WTC11 (cell line): ENCODE measurements around the gene TMEM185B. TPM values are rescaled to one million over a fixed set of nuclear protein-coding genes. Genes with fewer than 3 reads are reported as not detected.
A peak's percentile ranks its signal among the peaks of the same experiment; 100 is the strongest.

Experiments used
- ATAC-seq: fragments of 200-7000 bp; cut with Tn5 transposase; 2 replicates; pipeline ENCODE4 v1.10.0; 2021; ENCODE audit warnings: mild to moderate bottlenecking, moderate library complexity
- CTCF ChIA-PET: fragments of 300-600 bp; sonication (Branson Sonifier 250); formaldehyde crosslinking; loops from one replicate; lab custom pipeline; 2021; ENCODE audit warnings: antibody characterized with exemption; lab: Charles Lee
- POLR2A ChIA-PET: fragments of 350-600 bp; sonication (Branson Sonifier 250); formaldehyde crosslinking; loops from one replicate; lab custom pipeline; 2021; ENCODE audit warnings: antibody characterized with exemption; lab: Charles Lee
- DNase-seq: peaks from one replicate; pipeline ENCODE4 v3.0.0; 2021; ENCODE audit warnings: low spot score
- H3K27ac Mint-ChIP-seq: 2 replicates; pipeline ENCODE4 v1.8.0; 2021; ENCODE audit warnings: mixed read lengths
- H3K27me3 Mint-ChIP-seq: 2 replicates; pipeline ENCODE4 v1.8.0; 2021; ENCODE audit warnings: low read depth, mild to moderate bottlenecking, moderate library complexity, mixed read lengths
- H3K36me3 Mint-ChIP-seq: 2 replicates; pipeline ENCODE4 v1.8.0; 2021; ENCODE audit warnings: mixed read lengths
- H3K4me1 Mint-ChIP-seq: 2 replicates; pipeline ENCODE4 v1.8.0; 2022; ENCODE audit warnings: mixed read lengths
- H3K4me3 Mint-ChIP-seq: 2 replicates; pipeline ENCODE4 v1.8.0; 2021; ENCODE audit warnings: mild to moderate bottlenecking, moderate library complexity, mixed read lengths
- H3K9me3 Mint-ChIP-seq: 2 replicates; pipeline ENCODE4 v1.8.0; 2021; ENCODE audit warnings: mixed read lengths
- ELF4 ChIP-seq: sonication (generic); formaldehyde crosslinking; IDR thresholded peaks from 2 replicates; pipeline ENCODE4 v1.8.1; 2022; ENCODE audit warnings: low read depth, mild to moderate bottlenecking, moderate library complexity, missing genetic modification reagents
- FOXK1 ChIP-seq: sonication (generic); formaldehyde crosslinking; IDR thresholded peaks from 2 replicates; pipeline ENCODE4 v1.8.0; 2022; ENCODE audit warnings: mild to moderate bottlenecking, moderate library complexity, missing genetic modification reagents
- GRHL2 ChIP-seq: fragments of 250-450 bp; sonication (Bioruptor Pico); IDR thresholded peaks from 2 replicates; pipeline ENCODE4 v1.8.0; 2022; ENCODE audit warnings: mild to moderate bottlenecking, moderate library complexity; ENCODE audit not compliant: insufficient replicate concordance, severe bottlenecking
- NFYB ChIP-seq: sonication (generic); formaldehyde crosslinking; conservative IDR thresholded peaks from 2 replicates; pipeline ENCODE4 v1.8.0; 2022; ENCODE audit warnings: low read depth, missing genetic modification reagents
- OVOL2 ChIP-seq: fragments of 250-450 bp; sonication (Bioruptor Pico); IDR thresholded peaks from 2 replicates; pipeline ENCODE4 v1.9.0; 2021; ENCODE audit warnings: mild to moderate bottlenecking, borderline replicate concordance
- PRRX2 ChIP-seq: fragments of 250-450 bp; sonication (Bioruptor Pico); IDR thresholded peaks from 2 replicates; pipeline ENCODE4 v1.8.0; 2021; ENCODE audit warnings: mild to moderate bottlenecking
- SOX15 ChIP-seq: fragments of 250-450 bp; sonication (Bioruptor Pico); IDR thresholded peaks from 2 replicates; pipeline ENCODE4 v1.9.0; 2021; ENCODE audit warnings: mild to moderate bottlenecking
- ZNF232 ChIP-seq: sonication (generic); formaldehyde crosslinking; IDR thresholded peaks from 2 replicates; pipeline ENCODE4 v1.8.0; 2022; ENCODE audit warnings: mild to moderate bottlenecking, missing genetic modification reagents
- ZNF263 ChIP-seq: sonication (generic); formaldehyde crosslinking; IDR thresholded peaks from 2 replicates; pipeline ENCODE4 v1.8.1; 2022; ENCODE audit warnings: low read depth, mild to moderate bottlenecking, moderate library complexity, missing genetic modification reagents
- total RNA-seq: library from RNA; stranded (reverse); gene quantifications from 3 replicates; pipeline ENCODE4 v1.2.3, GENCODE V29; 2021
- TF ChIP-seq, protein P1 (sequence below): sonication (generic); formaldehyde crosslinking; IDR thresholded peaks from 2 replicates; pipeline ENCODE4 v1.8.0; 2023; ENCODE audit warnings: missing genetic modification reagents, mild to moderate bottlenecking, borderline replicate concordance
- TF ChIP-seq, protein P2 (sequence below): fragments of 250-450 bp; sonication (Bioruptor Pico); IDR thresholded peaks from 2 replicates; pipeline ENCODE4 v2.1.2; 2022; ENCODE audit warnings: mild to moderate bottlenecking, moderate library complexity
- TF ChIP-seq, protein P3 (sequence below): sonication (generic); formaldehyde crosslinking; IDR thresholded peaks from 2 replicates; pipeline ENCODE4 v1.8.1; 2022; ENCODE audit warnings: low read depth, missing genetic modification reagents, borderline replicate concordance
- TF ChIP-seq, protein P4 (sequence below): sonication (generic); formaldehyde crosslinking; conservative IDR thresholded peaks from 2 replicates; pipeline ENCODE4 v1.8.1; 2023; ENCODE audit warnings: mild to moderate bottlenecking, low read depth, missing genetic modification reagents, moderate library complexity

The TMEM185B gene
- total RNA-seq, 1 experiment from 2014 or later, result 9.9 TPM

DNA sequence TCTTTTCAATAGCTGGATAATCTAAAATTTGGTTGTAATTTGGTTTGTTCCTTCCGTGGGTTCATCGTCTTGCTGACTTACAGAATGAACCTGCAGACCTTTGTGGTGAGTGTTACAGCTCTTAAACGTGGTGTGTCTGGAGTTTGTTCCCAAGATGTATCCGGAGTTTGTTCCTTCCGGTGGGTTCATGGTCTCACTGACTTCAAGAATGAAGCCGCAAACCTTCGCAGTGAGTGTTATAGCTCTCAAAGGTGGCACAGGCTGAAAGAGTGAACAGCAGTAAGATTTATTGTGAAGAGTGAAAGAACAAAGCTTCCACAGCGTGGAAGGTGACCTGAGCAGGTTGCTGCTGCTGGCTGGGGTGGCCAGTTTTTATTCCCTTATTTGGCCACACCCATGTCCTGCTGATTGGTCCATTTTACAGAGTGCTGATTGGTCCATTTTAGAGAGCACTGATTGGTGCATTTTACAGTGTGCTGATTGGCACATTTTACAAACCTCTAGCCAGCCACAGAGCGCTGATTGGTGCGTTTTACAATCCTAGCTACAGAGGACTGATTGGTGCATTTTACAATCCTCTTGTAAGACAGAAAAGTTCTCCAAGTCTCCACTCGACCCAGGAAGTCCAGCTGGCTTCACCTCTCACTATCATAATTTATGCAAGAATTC lies 46.0 kb upstream of the TMEM185B start:
- H3K4me3 Mint-ChIP-seq, result no peak overlapping the region
- TF ChIP-seq NFYB (CRISPR knock-in tag), result peak; percentile 69
- TF ChIP-seq, protein P1, sequence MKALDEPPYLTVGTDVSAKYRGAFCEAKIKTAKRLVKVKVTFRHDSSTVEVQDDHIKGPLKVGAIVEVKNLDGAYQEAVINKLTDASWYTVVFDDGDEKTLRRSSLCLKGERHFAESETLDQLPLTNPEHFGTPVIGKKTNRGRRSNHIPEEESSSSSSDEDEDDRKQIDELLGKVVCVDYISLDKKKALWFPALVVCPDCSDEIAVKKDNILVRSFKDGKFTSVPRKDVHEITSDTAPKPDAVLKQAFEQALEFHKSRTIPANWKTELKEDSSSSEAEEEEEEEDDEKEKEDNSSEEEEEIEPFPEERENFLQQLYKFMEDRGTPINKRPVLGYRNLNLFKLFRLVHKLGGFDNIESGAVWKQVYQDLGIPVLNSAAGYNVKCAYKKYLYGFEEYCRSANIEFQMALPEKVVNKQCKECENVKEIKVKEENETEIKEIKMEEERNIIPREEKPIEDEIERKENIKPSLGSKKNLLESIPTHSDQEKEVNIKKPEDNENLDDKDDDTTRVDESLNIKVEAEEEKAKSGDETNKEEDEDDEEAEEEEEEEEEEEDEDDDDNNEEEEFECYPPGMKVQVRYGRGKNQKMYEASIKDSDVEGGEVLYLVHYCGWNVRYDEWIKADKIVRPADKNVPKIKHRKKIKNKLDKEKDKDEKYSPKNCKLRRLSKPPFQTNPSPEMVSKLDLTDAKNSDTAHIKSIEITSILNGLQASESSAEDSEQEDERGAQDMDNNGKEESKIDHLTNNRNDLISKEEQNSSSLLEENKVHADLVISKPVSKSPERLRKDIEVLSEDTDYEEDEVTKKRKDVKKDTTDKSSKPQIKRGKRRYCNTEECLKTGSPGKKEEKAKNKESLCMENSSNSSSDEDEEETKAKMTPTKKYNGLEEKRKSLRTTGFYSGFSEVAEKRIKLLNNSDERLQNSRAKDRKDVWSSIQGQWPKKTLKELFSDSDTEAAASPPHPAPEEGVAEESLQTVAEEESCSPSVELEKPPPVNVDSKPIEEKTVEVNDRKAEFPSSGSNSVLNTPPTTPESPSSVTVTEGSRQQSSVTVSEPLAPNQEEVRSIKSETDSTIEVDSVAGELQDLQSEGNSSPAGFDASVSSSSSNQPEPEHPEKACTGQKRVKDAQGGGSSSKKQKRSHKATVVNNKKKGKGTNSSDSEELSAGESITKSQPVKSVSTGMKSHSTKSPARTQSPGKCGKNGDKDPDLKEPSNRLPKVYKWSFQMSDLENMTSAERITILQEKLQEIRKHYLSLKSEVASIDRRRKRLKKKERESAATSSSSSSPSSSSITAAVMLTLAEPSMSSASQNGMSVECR (CRISPR knock-in tag), result no peak
- TF ChIP-seq, protein P2, sequence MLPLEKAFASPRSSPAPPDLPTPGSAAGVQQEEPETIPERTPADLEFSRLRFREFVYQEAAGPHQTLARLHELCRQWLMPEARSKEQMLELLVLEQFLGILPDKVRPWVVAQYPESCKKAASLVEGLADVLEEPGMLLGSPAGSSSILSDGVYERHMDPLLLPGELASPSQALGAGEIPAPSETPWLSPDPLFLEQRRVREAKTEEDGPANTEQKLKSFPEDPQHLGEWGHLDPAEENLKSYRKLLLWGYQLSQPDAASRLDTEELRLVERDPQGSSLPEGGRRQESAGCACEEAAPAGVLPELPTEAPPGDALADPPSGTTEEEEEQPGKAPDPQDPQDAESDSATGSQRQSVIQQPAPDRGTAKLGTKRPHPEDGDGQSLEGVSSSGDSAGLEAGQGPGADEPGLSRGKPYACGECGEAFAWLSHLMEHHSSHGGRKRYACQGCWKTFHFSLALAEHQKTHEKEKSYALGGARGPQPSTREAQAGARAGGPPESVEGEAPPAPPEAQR (CRISPR knock-in tag), result no peak
- TF ChIP-seq, all 79 proteins: peak for 1
- H3K27ac Mint-ChIP-seq, result no peak overlapping the region
- H3K36me3 Mint-ChIP-seq, result peaks cover 9% of the 10 kb centered on the region
- DNase-seq, result no peak
- CTCF ChIA-PET, result interaction anchor here (1.5 kb wide), 1 partner anchor 14 kb away, joined by 4 read pairs; no protein-coding TSS in a partner anchor
- peaks cover 22% of the 10 kb centered on the region for H3K9me3 Mint-ChIP-seq
- H3K27me3 Mint-ChIP-seq, result no peaks in the 10 kb centered on the region
- H3K4me1 Mint-ChIP-seq, result peaks cover 9% of the 10 kb centered on the region
- no peak for ATAC-seq
- POLR2A ChIA-PET, result no interaction called here

DNA sequence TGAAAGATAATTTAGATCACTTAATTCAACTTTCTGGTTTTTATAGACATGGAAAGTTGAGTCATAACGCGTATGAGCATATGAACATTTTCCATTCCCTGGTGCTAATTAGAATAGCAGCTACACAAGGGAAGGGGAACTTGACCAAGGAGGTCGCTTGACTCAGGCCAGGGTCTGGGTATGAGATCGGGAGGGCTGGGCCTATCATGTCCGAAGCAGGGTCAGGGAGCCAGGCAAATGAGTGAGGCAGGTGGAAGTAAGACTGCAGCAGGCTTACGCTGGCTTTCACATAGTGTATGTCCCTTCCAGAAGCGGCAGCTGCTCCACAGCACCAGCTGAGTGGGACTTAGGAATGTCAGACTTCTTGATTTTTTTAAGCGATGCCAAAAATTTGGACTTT lies 44.1 kb upstream of the TMEM185B start:
- TF ChIP-seq FOXK1 (CRISPR knock-in tag), result no peak
- no peak for TF ChIP-seq PRRX2 (CRISPR knock-in tag)
- no peak for TF ChIP-seq SOX15 (CRISPR knock-in tag)
- no peak for TF ChIP-seq ELF4
- peaks cover 9% of the 10 kb centered on the region for H3K36me3 Mint-ChIP-seq
- ChIA-PET POLR2A (interaction anchor here (0.5 kb wide), 1 partner anchor 14 kb away, joined by 3 read pairs; no protein-coding TSS in a partner anchor), CTCF (no interaction called here)
- ATAC-seq (no peak), DNase-seq (no peak)
- no peak overlapping the region for H3K27ac Mint-ChIP-seq
- peaks cover 11% of the 10 kb centered on the region for H3K9me3 Mint-ChIP-seq
- H3K4me3 Mint-ChIP-seq, result no peak overlapping the region
- peaks cover 9% of the 10 kb centered on the region for H3K4me1 Mint-ChIP-seq
- H3K27me3 Mint-ChIP-seq, result no peaks in the 10 kb centered on the region

DNA sequence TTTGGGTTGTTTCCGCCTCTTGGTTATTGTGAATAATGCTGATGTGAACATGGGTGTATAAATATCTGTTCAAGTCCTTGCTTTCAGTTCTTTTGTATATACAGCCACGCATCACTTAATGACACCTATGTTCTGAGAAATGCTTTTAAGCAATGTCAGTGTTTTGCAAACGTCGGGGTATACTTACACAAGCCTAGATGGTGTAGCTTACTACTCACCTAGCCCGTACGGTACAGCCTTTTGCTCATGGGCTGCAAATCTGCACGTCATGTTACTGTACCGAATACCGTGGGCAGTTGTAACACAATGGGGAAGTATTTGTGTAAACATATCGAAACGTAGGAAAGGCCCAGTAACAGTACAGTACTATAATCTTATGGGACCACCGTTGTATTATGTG lies 41.8 kb upstream of the TMEM185B start:
- ChIA-PET POLR2A (no interaction called here), CTCF (no interaction called here)
- DNase-seq (no peak), ATAC-seq (no peak)
- H3K36me3 Mint-ChIP-seq, result peaks cover 17% of the 10 kb centered on the region
- no peaks in the 10 kb centered on the region for H3K27me3 Mint-ChIP-seq
- H3K4me3 Mint-ChIP-seq, result no peak overlapping the region
- H3K27ac Mint-ChIP-seq, result no peak overlapping the region
- TF ChIP-seq, protein P3, sequence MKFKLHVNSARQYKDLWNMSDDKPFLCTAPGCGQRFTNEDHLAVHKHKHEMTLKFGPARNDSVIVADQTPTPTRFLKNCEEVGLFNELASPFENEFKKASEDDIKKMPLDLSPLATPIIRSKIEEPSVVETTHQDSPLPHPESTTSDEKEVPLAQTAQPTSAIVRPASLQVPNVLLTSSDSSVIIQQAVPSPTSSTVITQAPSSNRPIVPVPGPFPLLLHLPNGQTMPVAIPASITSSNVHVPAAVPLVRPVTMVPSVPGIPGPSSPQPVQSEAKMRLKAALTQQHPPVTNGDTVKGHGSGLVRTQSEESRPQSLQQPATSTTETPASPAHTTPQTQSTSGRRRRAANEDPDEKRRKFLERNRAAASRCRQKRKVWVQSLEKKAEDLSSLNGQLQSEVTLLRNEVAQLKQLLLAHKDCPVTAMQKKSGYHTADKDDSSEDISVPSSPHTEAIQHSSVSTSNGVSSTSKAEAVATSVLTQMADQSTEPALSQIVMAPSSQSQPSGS, result no peak
- TF ChIP-seq SOX15 (CRISPR knock-in tag), result no peak
- TF ChIP-seq NFYB (CRISPR knock-in tag), result no peak
- TF ChIP-seq OVOL2 (CRISPR knock-in tag), result no peak
- no peak for TF ChIP-seq ZNF263 (CRISPR knock-in tag)
- no peak for TF ChIP-seq GRHL2 (CRISPR knock-in tag)
- TF ChIP-seq, protein P4, sequence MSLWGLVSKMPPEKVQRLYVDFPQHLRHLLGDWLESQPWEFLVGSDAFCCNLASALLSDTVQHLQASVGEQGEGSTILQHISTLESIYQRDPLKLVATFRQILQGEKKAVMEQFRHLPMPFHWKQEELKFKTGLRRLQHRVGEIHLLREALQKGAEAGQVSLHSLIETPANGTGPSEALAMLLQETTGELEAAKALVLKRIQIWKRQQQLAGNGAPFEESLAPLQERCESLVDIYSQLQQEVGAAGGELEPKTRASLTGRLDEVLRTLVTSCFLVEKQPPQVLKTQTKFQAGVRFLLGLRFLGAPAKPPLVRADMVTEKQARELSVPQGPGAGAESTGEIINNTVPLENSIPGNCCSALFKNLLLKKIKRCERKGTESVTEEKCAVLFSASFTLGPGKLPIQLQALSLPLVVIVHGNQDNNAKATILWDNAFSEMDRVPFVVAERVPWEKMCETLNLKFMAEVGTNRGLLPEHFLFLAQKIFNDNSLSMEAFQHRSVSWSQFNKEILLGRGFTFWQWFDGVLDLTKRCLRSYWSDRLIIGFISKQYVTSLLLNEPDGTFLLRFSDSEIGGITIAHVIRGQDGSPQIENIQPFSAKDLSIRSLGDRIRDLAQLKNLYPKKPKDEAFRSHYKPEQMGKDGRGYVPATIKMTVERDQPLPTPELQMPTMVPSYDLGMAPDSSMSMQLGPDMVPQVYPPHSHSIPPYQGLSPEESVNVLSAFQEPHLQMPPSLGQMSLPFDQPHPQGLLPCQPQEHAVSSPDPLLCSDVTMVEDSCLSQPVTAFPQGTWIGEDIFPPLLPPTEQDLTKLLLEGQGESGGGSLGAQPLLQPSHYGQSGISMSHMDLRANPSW (CRISPR knock-in tag), result no peak
- TF ChIP-seq ZNF232, result no peak
- peaks cover 11% of the 10 kb centered on the region for H3K9me3 Mint-ChIP-seq
- H3K4me1 Mint-ChIP-seq, result peaks cover 6% of the 10 kb centered on the region
